HG02943 (cell line): ENCODE results near the gene SPATS2L.
"Not testable (repeated sequence)": the region's sequence is repeated elsewhere in the genome, so short reads cannot be mapped to it uniquely, and the experiment has no call there.

Source experiments
- ATAC-seq: cut with Tn5 transposase; IDR thresholded peaks from one replicate; pipeline ENCODE4 v1.9.1; 2021; ENCODE audit warnings: mild to moderate bottlenecking, low read depth, moderate library complexity; ENCODE audit not compliant: unreplicated experiment

The SPATS2L gene

DNA sequence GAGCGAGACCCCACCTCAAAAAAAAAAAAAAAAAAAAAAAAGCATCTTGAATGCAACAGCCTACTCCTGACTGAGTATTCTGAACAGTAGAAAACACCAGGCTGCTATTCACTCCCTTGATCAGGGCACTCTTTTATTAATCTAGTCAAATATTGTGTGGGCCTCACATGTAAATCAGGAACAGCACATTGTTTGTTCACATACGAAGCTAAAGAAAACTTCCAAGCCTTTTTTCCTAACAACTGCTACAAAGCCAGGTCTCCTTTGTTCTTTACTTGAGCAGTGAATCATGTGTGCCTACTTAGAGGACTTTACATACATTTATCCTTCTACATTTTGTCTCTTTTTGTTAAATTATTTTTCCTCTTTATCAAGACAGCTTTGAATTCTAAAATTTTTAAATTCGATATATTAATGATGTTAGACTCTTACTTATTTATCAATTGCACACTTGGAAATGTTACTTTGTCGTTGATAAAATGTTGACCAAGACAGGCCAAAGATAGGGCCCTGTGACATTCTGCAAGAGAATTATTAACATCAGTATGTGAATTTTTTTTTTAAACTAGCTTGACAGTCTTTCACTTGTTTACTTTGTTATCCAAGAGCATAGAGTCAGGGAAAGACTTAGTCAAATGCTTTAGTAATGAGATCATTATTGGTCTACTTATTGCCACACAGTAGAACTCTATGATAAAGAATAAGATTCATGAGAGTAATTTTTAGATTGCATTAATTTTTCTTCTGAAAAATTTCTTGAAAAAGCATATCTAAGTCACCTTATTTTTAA is 13.2 kb downstream of the SPATS2L start:
- ATAC-seq, result no peak

DNA sequence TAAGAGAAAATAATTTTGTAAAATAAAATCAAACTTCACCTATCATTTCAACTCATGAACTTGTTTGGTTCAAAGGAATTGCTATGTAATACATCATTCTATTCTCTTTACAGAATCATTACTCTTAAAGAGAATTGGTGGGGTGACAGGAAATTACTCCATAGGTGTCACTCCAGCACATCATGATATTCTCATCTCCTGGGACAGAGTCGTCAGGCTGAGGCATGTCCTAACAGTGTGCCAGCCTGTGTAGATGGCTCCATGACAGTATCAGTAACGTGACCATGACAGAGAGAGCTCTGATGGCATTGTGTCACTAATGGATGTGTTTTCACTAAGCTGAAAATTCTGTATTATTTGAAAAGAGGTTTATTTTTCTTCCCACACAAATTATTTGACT is 13.9 kb downstream of the SPATS2L start:
- no peak for ATAC-seq

DNA sequence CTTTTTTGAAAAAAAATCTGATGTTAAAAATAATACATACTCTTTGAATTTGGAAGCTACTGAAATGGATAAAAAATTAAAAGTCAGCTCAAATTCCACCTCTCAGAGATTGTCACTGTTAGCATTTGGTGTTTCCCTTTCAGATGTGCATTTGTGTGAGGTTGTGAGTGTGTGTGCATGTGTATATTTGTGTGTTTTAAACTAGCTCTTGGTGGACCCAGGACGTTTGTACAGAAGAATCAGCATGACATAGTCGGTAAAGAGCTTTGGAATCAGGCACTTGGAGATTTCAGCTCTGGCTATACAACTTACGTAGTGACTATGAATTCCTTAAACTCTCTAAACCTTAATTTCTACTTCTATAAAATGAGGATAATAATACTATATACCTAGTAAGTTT is 14.5 kb downstream of the SPATS2L start:
- no peak for ATAC-seq

DNA sequence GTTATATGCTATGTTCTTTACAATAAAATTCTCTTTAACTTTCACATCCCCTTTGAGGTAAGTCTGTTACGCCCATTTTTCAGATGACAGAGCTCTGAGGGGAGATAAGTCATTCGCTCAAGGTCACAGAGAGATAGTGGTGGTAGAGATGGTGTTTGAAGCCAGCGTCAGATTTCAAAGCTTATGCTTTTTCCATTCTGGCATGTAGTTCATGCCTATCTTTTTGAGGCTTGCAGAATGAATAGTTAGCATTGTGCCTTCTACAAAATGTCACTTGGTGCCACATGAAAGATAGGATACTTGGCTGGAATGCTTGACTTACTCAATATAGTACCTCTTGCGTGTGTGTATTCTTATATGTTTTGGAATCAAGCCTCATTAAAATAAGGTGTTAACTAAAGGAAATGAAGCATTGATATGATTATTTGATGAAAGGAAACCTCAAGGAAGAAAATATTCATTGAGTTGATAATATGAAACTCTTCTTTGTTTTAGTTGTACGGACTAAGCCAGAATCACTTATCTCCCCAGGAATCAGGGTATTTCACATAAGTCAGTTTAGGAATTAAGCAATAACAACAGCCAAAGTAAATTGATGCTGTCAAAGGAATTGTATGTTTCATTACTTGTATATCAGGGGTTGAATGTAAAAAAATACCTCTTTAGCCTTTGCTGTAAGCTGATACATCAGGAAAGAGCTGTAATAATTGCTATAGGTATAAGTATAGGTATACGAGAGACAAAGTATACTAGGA is 15.5 kb downstream of the SPATS2L start:
- ATAC-seq, result no peak

DNA sequence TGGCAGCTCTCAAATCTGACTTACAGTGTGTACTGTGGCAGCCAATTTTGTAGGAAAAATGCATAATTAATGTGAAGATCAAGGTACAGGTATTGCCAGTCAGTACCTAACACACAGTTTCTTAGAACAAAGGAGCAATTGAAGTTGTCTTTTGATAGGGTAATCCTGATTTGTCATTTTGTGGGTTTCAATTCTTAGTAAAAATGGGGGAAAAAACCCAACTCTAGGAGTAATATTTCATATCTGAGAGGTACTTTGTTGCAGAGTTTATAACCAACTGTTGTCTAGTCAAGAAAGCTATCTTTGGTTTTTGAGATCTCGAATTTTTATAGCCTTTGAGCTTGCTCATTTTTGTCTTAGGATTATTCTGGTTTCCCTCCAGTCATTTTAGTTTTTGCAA is 16.1 kb downstream of the SPATS2L start:
- ATAC-seq, result no peak

DNA sequence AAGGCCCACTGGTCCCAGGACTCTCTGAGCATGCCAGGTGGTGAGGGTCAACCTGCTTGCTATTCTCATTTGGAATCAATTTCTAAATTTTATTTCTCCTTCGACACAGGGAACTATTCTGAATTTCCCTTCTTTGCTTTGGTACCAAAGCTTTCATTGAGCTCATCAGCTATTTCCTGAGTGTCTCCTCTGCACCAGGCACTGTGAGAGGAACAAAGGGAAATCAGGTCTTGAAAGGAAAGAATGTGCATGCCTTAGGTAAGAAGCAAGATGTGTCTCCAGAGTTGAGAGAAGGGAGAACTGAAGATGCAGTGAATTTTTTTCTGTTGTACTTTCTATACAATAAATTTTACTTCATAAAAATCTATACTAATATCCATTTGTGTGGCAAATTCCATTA is 17.9 kb downstream of the SPATS2L start:
- no peak for ATAC-seq

DNA sequence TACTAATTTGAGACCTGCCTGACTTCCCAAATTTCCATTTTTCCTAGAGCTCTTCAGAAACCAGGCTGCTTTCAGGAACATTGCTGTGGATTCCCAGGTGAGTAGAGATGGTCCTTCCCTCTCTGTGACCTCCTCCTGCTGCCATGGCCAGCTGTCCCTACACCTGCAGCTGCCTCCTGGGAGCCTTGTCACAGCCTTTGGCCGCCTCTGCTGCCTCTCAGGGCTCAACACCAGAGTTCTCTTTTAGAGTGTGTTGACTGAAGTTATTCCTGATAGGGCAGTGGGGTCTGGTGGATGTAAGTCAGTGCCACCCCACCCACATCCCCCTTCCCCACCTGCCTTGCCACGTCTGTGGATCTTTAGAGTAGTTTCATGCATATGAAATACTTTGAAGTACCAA is 22.9 kb downstream of the SPATS2L start:
- no peak for ATAC-seq

DNA sequence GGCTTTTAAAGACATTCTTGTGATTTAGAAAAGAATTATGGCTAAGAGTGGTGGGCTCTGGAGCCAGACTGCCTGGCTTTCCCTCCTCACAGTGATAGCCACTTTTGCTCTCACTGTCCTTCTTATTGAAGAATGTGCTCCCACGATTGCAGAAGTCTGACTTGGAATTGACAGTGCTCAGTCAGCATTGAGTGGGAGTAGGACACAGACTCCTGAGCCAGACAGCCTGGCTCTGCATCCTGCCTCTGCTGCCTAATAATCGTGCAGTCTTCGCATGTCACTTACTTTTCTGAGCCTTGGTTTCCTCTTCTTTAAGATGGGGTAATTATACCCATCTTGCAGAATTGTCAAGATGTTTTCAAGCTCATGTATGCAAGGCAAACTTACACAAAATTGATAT is 23.3 kb downstream of the SPATS2L start:
- no peak for ATAC-seq

DNA sequence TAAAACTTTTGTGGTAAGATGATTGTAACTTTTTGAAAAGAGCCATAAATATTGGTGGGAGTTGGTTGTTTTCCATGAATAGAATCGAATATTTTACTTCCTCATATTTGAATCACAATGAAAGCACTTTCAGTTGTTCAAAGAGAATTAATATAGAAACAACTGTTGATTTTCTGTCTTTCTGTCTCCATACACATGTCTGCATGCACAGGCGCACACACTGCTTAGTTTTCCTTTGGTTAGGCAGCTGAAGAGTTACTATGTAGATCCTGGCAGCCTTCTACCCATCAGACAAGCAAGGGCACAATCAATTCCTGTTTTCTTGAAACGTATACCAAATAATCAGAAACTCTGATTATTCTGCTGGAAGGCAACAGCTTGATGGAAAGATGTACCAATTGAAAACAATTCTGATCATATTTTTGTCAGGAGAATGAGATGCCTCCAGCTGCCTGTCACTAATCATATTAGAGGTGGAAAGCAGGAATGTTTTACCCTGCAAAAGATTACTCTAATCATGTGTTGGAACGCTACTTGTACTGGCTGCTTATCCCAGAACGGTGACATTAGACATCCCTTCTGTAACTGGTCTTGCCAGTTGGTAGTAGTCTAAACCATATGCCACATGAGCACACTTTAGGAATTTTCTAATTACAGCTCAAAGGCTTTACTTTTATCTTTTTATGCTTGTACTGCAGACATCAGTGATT is 24.0 kb downstream of the SPATS2L start:
- ATAC-seq, result no peak

DNA sequence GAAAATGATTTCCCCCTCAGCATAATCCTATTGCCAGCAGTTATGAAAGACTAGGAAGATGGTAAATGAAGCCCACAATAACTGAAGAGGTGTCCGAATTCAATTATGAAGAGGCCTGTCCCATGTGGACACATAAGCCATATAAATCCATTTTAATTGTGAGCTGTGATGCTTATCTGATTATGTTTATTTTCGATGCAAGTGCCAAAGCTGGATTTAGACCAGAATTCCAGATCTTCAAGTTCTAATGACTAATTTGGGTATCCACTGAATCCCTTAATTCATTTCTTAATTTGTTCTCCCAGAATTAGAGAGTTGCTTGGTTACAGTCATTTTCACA is 24.5 kb downstream of the SPATS2L start:
- ATAC-seq, result no peak

DNA sequence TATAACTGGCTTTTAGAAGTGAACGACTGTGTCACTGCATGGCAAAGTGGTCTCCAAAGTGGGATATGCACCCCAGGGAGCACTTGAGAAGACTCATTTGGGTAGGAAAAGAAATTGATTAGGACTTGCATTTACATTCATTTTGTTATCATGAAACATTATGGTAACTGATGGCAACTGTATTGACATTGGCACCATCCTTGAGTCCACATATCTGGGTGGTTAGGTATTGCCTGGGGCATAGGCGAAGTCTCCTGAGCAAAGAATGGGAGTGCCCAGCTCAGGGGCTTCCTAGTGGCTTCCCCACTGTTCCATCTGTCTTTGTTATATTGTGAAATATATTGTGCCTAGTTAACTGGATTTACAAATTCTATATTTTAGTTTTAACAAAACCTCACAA is 29.2 kb downstream of the SPATS2L start:
- ATAC-seq, result no peak

DNA sequence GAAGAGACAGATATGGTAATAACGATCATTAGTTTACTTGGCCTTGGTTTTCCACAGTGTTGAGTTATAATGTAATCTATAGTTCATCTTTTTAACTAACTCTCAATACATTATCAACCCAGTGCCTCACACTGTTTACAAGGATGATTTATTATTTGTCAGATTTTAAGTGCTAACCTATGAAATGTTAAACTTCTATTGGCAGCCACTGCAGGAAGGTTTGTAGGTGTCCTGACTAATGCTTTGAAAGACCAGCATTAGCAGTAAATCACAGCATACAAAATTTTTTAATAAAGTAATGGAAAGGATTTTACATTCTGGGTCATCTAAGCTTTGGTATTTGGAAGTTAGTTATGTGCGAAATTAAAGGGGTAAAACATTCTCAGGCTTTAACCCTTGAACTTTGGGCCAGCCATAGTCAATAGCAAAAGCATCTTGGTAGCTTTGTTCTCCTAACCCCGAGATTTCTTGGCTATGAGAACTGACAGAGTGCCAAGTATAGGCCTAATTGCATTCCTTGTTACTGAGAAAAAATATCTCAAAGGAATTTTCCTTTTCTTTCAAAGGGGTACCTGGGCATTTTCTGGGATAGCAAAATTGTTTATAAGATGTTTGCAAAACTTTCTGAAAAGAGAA is 30.6 kb downstream of the SPATS2L start:
- ATAC-seq, result no peak

DNA sequence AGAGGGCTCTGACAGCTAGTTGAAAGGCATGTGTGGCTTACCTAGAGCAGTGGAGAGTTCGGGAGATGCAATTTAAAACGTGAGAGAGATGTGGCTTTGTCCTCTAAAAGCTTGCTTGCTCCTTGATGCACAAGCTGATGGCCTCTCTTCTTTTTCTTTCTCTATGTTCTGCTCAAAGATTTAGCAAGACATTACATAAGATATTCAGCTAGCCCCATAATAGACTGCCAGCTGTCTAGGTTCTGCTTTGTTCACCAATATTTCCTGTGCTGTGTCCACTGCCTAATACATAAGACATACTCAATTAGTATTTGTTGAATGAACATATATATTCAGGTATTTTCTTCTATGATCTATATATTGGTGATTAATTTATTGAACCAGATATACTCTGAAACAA is 31.1 kb downstream of the SPATS2L start:
- ATAC-seq, result no peak

DNA sequence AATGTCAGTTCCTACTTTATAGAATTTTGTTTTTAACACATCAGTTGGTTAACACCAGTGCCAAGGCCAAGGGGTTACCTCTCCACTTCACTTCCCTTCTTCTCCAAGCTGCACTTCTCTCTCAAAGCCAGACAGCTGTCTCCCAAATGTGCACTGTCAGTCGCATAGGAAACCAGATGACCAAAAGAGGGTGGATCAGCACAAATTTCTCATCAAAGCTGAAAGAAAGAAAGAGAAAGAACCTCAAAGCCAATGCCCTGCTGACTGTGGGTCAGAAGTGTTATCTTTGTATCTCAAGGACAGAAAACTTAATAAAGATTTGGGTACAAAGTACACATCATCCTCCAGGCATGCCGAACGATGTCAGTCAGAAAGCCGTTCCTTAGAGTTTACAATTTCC is 32.2 kb downstream of the SPATS2L start:
- ATAC-seq, result no peak

DNA sequence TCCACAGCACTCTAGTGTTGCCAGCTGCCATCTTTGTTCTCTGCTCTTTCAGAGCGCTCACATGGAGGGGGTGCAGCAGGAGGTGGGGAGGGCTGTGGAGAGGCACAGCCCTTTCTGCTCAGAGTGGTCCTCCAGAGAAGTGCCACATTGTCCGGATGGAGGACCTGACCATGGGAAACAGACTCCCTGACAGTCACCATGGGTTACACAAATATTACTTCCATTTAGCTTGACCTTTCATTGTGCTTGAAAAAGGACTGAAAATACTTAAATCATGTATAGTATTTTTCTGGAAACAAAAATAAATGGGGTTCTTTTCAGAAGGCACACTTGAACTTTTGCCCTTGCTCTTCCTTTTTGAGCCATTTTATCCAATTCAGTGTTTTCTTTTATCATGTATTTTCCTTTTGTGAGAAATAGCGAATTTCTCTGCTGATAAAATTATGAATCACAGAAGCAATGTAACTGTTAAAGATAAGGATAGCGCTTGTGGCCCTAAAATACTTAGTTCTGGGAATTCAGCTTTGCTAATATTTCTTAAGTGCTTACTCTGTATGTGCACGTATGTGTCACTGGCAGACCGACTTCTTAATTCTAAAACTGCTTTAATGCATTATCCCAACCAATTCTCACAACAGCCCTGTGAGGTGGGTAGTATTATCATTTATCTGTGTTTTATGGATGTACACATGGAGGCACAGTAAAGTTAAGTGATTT is 34.2 kb downstream of the SPATS2L start:
- no peak for ATAC-seq

DNA sequence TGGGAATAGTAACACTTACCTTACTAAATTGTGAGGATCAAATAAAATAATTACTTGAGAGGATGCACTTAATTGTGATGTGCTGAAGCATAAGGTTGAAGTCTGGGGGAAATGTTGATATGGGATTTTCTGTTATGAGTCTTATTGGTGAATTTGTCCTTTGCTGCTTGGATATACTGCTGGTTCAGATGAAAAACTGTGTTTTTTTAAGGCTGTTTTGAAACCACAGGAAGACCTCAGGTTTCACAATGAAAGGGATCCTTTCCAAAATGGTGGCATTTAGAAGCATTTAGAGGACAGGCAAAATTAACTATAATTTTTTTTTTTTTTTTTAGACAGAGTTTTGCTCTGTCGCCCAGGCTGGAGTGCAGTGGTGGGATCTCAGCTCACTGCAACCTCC is 34.9 kb downstream of the SPATS2L start:
- ATAC-seq, result no peak

DNA sequence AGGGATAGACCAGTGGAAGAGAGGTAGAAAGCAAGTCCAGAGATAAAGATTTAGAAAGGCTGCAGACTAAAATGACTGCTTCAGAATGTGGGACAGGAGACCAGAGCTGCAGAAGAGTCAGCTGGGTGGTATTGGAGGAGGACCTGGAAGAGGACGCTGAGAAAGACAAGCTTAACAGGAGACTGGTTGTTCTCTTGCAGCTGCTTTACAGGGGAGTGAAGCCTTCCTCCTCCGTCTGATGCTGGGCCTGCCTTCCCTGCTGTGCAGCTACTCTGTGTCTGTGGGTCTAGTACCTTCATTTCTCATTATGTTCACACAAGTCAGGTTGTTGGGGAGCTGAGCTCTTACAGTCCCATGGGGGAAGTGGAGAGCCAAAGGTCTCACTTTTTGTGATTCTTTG is 35.7 kb downstream of the SPATS2L start:
- no peak for ATAC-seq

DNA sequence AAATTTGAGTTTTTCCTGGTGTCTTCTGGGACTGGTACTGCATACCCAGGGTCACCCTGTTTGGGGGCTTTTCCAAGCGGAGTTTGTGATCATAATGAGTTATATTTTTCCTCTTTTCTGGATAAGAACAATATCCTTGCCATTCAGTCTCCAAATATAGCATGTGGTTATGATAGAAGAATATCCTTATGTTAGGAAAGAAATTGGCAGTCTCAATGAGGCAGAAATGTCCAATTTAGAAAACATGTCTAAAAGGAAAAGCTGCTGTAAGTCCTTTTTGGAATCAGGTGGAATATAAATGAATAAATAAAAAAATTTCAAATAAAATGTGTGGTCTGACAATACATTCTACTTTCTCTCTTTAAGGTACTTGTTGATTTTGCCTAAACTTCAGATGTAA is 36.2 kb downstream of the SPATS2L start:
- no peak for ATAC-seq

DNA sequence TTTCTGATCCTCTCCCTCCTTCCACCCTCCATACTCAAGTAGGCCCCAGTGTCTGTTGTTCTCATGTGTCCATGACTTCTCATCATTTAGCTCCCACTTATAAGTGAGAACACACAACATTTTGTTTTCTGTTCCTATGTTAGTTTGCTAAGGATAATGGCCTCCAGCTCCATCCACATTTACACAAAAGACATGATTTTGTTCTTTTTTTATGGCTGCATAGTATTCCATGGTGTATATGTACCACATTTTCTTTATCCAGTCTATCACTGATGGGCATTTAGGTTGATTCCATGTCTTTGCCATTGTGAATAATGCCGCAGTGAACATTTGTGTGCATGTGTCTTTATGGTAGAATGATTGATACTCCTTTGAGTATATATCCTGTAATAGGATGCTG is 37.7 kb downstream of the SPATS2L start:
- ATAC-seq, result not testable (repeated sequence)

DNA sequence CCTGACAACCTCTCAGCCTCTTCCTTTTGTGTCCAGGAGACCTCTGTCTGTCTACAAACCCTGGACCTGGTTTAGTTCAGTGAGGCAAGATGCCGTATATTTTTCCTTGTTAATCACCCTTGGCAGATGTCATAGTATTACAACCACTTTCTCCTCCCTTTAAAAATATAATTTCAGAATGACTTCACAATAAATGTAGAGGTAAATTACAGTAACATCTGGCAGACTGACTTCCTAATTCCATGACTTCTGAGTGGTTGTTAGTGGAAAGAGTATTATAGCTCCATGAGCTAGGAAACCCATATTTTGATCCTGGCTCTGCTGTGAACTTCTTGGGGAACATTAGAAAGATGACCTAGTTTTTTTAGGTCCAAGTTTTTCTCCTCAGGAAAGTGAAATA is 39.5 kb downstream of the SPATS2L start:
- ATAC-seq, result no peak

DNA sequence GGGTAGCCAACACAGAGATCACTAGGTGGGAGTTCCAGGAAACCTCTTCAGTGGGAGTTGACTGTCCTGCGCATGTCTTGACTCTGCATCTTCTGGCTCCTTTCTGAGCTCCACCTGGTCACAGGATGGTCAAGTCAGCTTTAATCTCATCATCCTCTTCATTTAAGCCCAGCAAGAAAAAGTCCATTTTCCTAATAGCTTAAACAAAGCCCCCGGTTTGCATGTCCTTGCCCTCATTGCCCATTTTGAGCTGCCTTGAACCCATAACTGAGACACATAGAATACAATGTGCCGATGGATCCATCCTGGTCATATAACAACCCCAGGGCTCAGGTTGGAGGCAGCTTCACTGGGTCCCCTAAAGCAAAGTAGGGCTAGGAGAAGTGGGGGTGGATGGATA is 40.8 kb downstream of the SPATS2L start:
- no peak for ATAC-seq
